Measurements from ENCODE around the gene MMP24OS. TPM values are rescaled to one million over a fixed set of nuclear protein-coding genes. Genes with fewer than 3 reads are reported as not detected.

Gene MMP24OS
- total RNA-seq, 2 donors from 2014 or later, result 32.2 to 38.8 TPM

- peak overlapping the region; percentile 83 for H3K4me3 Mint-ChIP-seq
- peaks cover 9% of the 10 kb centered on the region for H3K4me1 ChIP-seq (ENCODE audit: control insufficient read depth, insufficient read depth, low read length)
- peak overlapping the region; percentile 1 for H3K27ac Mint-ChIP-seq
- DNase-seq, result no peak
- TF ChIP-seq, protein P1, sequence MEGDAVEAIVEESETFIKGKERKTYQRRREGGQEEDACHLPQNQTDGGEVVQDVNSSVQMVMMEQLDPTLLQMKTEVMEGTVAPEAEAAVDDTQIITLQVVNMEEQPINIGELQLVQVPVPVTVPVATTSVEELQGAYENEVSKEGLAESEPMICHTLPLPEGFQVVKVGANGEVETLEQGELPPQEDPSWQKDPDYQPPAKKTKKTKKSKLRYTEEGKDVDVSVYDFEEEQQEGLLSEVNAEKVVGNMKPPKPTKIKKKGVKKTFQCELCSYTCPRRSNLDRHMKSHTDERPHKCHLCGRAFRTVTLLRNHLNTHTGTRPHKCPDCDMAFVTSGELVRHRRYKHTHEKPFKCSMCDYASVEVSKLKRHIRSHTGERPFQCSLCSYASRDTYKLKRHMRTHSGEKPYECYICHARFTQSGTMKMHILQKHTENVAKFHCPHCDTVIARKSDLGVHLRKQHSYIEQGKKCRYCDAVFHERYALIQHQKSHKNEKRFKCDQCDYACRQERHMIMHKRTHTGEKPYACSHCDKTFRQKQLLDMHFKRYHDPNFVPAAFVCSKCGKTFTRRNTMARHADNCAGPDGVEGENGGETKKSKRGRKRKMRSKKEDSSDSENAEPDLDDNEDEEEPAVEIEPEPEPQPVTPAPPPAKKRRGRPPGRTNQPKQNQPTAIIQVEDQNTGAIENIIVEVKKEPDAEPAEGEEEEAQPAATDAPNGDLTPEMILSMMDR (conservative IDR thresholded peaks at IDR 0.05), result no peak
- H3K9me3 Mint-ChIP-seq, result no peaks in the 10 kb centered on the region
- WGBS, 2 experiments (ENCODE audit: insufficient coverage in 1 of 2, insufficient read length in 1 of 2), result 94 to 100% methylated on average over 1 to 12 of the region's 12 CpGs
- H3K27me3 Mint-ChIP-seq (ENCODE audit: insufficient read depth), result peaks cover 15% of the 10 kb centered on the region
- H3K36me3 ChIP-seq (ENCODE audit: control insufficient read depth, insufficient read depth, low read length), result peaks cover 18% of the 10 kb centered on the region
- H3K27me3 ChIP-seq (ENCODE audit: control insufficient read depth, insufficient read depth, low read length, poor library complexity, severe bottlenecking), result no peaks in the 10 kb centered on the region
- no peak overlapping the region for H3K4me3 ChIP-seq (ENCODE audit: low read length)
- H3K36me3 Mint-ChIP-seq (ENCODE audit: low read depth), result peaks cover 21% of the 10 kb centered on the region
- no peak overlapping the region for H3K9ac ChIP-seq (ENCODE audit: extremely low read depth, low read length, poor library complexity, severe bottlenecking)
- no peak overlapping the region for H3K27ac ChIP-seq (ENCODE audit: low read depth, low read length)
- H3K4me1 Mint-ChIP-seq, result peaks cover 21% of the 10 kb centered on the region
- no peaks in the 10 kb centered on the region for H3K9me3 ChIP-seq (ENCODE audit: control insufficient read depth, low read length)
Measured at GRCh38 chr20:35286077-35286898, 8.4 kb upstream of the MMP24OS start.

- TF ChIP-seq, protein P1 (conservative IDR thresholded peaks at IDR 0.05), result no peak
Measured at GRCh38 chr20:35285806-35286076, 7.8 kb upstream of the MMP24OS start.

GRCh38 chr20:35284992-35285805 is 7.3 kb upstream of the MMP24OS start:
- no peaks in the 10 kb centered on the region for H3K27me3 ChIP-seq (ENCODE audit: control insufficient read depth, insufficient read depth, low read length, poor library complexity, severe bottlenecking)
- H3K27ac Mint-ChIP-seq, result peak overlapping the region; percentile 80
- H3K36me3 Mint-ChIP-seq (ENCODE audit: low read depth), result peaks cover 28% of the 10 kb centered on the region
- WGBS, 2 experiments (ENCODE audit: insufficient coverage in 1 of 2, insufficient read length in 1 of 2), result 45 to 46% methylated on average over 16 to 19 of the region's 19 CpGs
- TF ChIP-seq, protein P1 (conservative IDR thresholded peaks at IDR 0.05), result no peak
- peaks cover 26% of the 10 kb centered on the region for H3K36me3 ChIP-seq (ENCODE audit: control insufficient read depth, insufficient read depth, low read length)
- H3K27ac ChIP-seq (ENCODE audit: low read depth, low read length), result peak overlapping the region; percentile 58
- H3K9ac ChIP-seq (ENCODE audit: extremely low read depth, low read length, poor library complexity, severe bottlenecking), result peak overlapping the region; percentile 77
- H3K4me1 Mint-ChIP-seq, result peaks cover 21% of the 10 kb centered on the region
- peak overlapping the region; percentile 83 for H3K4me3 Mint-ChIP-seq
- H3K4me1 ChIP-seq (ENCODE audit: control insufficient read depth, insufficient read depth, low read length), result peaks cover 9% of the 10 kb centered on the region
- peak overlapping the region; percentile 90 for H3K4me3 ChIP-seq (ENCODE audit: low read length)
- no peaks in the 10 kb centered on the region for H3K9me3 ChIP-seq (ENCODE audit: control insufficient read depth, low read length)
- H3K9me3 Mint-ChIP-seq, result no peaks in the 10 kb centered on the region
- H3K27me3 Mint-ChIP-seq (ENCODE audit: insufficient read depth), result peaks cover 11% of the 10 kb centered on the region
- no peak for DNase-seq

More at GRCh38 chr20:35285806-35286076, 7.8 kb upstream of the MMP24OS start:
- Histone ChIP-seq H3K4me1 (ENCODE audit: control insufficient read depth, insufficient read depth, low read length) (peaks cover 9% of the 10 kb centered on the region), H3K4me3 (ENCODE audit: low read length) (peak overlapping the region; percentile 90), H3K27me3 (ENCODE audit: control insufficient read depth, insufficient read depth, low read length, poor library complexity, severe bottlenecking) (no peaks in the 10 kb centered on the region), H3K27ac (ENCODE audit: low read depth, low read length) (no peak overlapping the region), H3K36me3 (ENCODE audit: control insufficient read depth, insufficient read depth, low read length) (peaks cover 21% of the 10 kb centered on the region), H3K9me3 (ENCODE audit: control insufficient read depth, low read length) (no peaks in the 10 kb centered on the region), H3K9ac (ENCODE audit: extremely low read depth, low read length, poor library complexity, severe bottlenecking) (no peak overlapping the region)
- Mint-ChIP-seq H3K9me3 (no peaks in the 10 kb centered on the region), H3K27me3 (ENCODE audit: insufficient read depth) (peaks cover 15% of the 10 kb centered on the region), H3K4me1 (peaks cover 21% of the 10 kb centered on the region), H3K4me3 (peak overlapping the region; percentile 83), H3K36me3 (ENCODE audit: low read depth) (peaks cover 23% of the 10 kb centered on the region), H3K27ac (peak overlapping the region; percentile 1)
- 79 to 91% methylated on average over 2 to 4 of the region's 5 CpGs for whole genome bisulfite sequencing, 2 experiments (ENCODE audit: insufficient coverage in 1 of 2, insufficient read length in 1 of 2)
- DNase-seq, result no peak

Measured in endodermal cell (in vitro differentiated cells).